Measurements from ENCODE around the gene FYB1.

FYB1 gene

DNA sequence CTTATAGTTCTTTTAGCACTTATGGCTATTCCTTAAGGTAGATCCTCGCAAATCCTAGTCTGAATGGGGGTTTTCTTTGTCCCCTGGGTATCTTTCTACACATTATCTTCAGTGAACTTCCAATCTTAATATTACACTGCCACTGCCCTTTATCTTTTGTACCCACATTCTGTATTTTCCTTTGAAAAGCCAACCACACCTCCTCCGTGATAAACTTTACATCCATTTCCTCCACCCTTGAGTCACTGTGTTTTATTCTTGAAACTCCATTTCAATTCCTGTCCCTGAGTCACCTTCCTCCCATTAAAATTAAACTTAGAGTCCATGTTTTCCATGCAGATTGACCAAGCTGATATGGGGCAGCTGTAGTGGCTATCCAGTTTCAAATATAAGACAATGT lies 102.0 kb downstream of the FYB1 start:
- DNase-seq: no peak

DNA sequence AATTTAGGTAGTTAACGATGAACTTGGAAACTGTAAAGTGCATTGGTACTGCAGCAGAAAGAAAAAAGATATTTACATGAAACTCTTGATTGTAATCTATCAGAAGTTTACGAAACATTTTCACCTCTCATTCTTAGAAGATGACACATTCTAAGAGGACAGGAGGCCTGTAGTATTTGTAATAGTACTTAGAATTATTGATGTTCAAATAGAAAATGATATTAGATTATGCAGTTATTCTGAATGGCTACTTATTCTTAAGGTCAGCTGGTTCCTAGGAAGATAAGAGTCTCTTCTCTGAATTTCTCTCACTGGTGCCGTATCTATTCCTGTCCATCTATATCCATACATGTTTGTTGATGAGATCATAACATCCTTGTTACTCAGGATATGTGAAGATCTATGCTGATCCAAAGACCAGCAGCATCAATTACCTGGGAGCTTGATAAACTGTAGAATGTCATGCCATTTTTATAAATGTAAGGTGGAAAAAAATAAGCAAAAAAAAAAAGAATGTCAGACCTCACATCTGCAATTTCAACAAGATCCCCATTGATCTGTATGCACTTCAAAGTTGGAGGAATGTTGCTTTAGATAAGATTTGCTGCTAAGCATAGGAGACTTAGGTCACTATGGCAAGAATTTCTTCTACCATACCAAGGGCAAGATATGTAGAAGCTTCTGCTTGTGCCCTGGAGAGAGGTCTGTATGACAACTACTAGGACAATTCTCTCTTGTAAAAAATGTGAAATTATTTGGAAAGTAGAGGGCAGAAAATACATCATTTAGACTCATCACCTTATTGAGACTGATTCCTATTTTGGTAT lies 102.8 kb downstream of the FYB1 start:
- no peak for DNase-seq

GRCh38 chr5:39115644-39116343 lies 103.6 kb downstream of the FYB1 start:
- DNase-seq: no peak

- DNase-seq: no peak
Observed at GRCh38 chr5:39114155-39114554, 105.2 kb downstream of the FYB1 start.

DNA sequence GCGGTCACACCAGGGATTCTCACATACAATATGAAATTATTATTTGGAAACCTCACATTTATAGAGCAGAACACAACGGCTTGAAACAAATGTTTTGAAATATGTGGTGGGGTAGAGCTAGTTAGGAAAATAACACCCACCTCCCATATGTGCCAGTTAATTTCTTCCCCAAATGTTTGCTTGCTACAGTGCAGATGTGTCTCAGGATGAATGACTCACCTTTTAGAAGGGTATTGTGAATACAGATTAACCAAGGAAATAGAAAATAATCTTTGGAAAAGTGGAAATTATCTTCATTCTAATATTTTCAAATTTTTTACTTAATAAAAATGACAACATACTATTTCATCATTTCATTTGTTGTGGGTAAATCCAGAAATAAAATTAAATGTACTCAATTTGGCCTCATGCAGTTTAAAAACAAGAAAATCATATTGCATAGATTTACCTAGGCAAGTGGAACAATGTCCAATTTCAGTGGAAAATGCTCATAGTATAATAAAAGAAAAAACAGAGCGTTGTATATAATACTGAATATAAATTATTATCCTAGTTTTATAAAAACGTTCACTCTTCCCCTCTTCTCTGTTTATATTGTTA lies 105.9 kb downstream of the FYB1 start:
- DNase-seq: no peak

DNA sequence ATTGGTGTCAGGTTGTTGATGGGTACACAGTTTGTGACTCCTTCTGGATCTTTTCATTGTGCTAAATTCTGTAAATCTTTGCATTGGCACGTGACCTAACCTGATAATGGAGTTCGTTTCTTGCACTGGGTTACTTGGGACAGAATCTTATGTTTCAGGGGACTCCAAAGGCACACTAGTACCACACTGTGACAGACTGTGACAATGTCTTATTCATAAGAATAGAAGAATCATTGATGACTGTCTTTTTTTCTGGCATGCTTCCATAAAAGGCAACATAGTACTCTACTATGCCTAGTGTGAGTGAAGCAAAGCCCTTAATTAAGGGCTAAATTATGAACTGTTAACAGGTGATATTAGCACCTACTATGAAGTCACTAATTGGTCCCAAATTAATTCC lies 109.8 kb downstream of the FYB1 start:
- no peak for DNase-seq

- DNase-seq: no peak
Observed at GRCh38 chr5:39108987-39109386, 110.4 kb downstream of the FYB1 start.

DNA sequence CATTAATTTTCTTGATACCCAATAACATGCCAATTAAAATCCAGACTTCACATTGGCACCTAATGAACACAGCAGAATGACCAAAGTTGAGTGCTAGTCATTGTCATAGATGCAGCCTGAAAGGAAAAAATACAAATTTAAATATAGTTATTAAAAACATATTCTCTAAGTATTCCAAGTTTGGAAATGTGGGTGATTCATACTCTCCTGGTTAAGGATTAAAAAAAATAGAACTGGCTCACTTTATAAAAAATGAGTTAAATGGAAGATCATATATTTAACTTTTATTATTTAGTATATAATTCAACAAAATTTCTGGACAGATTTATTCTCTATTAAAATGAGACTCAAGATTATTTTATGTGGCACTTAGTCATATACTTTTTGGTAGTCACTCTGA lies 112.0 kb downstream of the FYB1 start:
- no peak for DNase-seq

GRCh38 chr5:39106322-39106721 lies 113.0 kb downstream of the FYB1 start:
- DNase-seq: no peak

DNA sequence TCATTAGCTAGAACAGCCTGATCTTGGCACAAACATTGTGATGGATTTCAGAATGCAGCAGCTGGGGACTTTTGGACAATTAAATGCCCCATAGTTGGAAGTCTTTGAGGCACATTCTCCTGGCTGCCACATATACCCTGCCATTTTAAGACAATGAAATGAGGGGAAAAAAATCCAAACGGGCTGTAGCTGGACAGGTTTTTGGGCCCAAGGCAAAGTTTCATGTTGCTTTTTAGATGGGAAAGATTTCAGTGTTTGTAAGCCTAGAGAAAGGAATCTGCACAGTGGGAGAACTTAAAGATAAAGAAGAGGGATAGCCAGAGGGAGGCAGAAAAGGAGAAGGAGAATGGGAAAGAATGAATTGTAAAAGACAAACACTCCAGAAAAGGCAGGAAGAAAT lies 115.1 kb downstream of the FYB1 start:
- no peak for DNase-seq

DNA sequence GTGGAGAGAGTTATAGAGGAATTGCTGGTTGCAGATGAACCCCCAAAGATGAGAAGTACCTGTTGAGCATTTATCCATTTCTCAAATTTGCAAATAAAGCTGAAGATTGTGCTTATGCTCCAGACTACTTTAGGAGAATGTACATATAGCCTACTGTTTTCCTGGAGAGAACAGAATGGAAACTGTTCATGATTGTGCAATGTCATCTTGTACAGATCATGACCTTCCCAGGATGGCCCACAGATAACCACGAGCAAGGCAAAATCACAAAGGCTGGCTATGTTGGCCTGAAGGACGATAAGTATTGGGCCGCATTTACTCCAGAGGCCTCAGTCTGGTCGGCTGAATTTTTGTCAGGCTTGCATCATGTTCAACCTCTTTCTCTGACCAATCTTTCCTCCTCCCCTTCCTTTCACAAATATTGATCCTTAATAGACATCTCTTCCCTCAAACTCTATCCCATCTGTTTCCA lies 116.6 kb downstream of the FYB1 start:
- DNase-seq: no peak

DNA sequence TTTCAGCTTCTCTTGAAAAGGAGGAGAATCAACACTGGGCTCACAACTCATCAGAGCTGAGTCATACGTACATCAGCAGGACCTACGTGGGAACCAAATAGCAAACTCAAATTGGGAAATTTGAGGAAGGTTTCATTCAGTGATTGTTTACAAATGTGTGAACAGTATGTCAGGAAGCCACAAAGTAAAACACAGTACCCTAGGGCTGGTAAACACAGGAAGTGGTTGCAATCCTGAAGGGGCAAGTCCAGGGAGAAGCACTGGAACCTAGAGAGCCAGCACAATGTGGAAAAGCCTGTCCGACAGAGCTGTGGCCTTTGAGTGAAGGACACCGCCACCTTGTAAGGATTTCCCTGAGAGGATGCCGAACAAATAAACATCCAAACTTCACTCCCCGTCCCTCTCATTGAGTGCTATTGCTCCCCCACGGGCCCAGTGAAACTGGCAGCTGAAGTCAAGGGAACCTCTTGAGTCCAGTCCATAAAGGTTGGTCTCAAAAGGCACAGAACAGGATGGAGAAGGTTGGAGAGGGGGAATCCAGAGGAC lies 118.4 kb downstream of the FYB1 start:
- DNase-seq: no peak

GRCh38 chr5:39100301-39100850 lies 119.0 kb downstream of the FYB1 start:
- DNase-seq: no peak

DNA sequence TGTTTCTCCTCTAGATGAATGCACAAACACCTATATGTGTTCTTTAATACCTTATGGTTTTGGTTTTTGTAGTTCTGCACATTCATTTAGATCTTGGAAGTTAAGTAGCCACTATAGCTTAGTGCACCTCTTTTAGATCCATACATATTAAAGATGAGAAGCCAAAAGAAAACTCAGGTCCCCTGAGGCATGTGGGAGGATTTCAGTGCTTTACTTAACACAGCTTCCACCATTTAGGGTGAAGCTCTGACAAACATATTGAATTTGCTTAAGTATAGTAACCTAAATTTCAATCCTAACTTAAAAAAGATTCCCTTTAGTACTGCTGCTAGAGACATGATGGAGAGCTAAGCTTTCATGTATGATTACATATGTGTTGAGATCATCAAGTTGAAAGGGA lies 119.5 kb downstream of the FYB1 start:
- DNase-seq: no peak

DNA sequence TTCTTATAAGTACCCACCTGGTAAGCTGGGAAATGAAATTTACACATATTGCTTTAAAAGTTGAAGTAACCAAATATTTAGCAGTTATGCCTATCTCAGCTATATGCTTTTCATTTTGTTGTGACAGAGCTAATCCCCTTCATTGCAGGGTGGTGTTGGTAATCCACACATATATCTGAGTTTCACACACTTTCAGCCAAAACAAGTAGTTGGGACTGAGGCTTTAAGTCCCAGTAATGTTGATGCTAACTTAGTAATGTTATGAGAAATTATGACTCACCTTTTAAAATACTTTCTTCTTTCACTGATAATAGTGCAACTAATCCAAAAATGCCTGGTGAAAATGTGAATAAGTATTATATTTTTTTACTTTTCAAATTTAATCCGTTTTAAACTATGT lies 126.0 kb downstream of the FYB1 start:
- no peak for DNase-seq

DNA sequence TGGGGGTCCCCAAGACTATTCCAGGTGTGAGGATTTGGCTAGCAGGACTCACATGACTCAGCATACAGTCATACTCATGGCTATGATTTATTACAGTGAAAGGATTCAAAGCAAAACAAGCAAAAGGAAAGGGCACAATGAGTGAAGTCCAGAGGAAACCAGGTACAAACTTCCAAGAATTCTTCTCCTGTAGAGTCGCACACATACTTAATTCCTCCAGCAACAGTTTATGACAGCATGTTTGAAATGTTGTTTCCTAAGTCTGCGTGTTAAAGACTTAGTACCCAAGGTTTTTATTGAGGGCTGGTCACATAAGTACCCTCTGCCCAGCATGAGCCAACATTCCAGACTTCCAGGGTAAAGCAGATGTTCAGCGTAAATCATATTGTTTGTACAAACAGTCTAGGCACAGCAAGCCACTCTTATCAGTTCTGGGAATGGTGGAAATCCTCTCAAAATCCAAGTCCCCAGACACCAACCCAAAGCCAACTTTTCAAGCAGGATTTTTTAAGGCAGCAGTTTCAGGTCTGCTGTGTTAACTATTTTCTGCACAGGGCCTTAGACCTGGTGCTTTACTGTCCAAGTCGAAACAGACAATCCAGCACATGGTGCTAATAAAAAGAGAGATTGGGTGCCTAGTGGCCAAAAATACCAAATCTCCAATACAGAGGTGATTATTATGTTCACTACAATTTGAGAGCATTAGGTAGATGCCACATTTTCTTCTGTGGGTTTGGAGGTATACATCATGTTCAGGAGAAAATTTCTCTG lies 126.6 kb downstream of the FYB1 start:
- DNase-seq: no peak

DNA sequence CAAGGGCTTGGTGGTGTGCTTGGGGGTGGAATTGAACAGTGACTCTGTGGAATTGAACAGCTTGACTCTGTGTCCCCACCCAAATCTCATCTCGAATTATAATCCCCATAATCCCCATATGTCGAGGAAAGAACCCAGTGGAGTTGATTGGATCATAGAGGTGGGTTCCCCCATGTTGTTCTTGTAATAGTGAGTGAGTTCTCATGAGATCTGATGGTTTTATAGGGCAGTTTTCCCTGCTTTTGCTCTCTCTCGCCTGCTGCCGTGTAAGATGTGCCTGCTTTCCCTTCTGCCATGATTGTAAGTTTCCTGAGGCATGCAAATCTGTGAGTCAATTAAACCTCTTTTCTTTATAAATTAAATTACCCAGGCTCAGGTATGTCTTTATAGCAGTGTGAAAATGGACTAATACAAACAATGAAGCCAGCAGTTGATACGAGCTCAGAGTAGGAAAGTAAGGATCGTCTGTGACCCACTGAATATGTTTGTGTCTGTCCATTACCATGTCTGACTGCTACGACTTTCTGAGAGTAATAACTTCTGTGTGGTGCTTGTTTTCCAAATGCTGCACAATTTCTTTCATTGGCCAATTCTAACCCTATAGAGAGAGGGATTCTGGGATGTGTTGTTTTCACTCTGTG lies 127.3 kb downstream of the FYB1 start:
- no peak for DNase-seq

DNA sequence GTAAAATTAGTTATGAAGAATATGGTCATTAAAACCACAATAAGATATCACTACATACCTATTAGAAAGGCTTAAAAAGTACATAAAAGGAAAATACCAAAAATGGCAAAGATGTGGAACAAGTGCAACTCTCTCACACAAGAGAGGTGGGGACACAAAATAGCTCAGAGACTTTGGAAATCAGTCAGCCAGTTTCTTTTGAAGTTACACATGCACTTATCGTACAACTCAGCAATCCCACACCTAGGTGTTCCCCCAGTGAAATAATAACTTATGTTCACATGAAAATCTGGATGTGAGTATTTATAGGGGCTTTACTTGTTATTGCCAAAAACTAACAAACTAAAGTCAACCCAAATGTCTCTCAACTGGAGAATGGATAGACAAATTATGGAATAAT lies 135.4 kb downstream of the FYB1 start:
- DNase-seq: no peak

GRCh38 chr5:39082995-39083394 lies 136.4 kb downstream of the FYB1 start:
- DNase-seq: no peak

DNA sequence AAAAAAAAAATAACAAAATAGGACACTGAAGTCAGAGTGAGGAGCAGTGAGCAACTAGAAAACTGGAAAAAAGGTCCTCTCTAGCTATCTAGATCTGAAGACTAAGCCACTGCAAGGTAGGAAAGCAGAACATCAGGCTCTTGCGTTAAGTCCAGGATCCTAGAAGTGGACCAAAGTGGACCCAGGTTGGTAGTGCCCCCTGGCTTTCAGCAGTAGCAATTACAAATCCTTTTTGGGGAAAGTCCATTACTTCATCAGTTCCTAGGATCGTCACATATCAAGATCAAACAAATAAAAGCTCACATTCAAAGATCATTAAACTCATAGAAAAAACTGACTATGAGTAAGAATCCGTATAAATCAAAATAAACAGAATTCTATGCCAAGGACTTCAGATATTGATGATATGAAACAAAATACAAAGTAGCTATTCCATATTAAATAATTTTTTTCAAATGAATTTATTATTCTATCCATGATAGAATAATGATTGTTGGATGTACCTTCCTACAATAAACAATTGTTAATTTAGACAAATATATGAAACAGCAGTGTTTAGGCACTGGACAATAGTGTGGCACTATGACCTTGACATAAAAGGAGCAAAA lies 138.7 kb downstream of the FYB1 start:
- DNase-seq: peak; percentile 61 to 64

- no peak for DNase-seq
Observed at GRCh38 chr5:39080168-39080567, 139.2 kb downstream of the FYB1 start.

DNA sequence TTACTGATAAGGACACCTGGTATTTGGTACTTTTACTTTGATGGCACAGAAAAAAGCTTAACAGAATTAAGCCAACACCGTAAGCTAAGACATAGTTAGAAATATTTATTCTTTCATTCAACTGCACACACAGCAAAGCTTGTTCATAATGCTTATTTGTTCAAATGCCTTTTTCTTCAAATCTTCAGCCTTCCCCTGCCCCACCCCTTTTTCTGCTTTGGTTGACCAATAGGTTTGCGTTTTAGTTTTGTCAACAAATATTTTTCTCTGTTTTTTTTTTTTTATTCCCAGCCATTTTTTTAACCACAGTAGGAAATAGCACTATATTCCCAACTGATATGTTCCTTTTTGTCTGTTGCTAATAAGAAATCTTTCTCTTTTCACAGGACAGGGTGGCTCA lies 140.2 kb downstream of the FYB1 start:
- no peak for DNase-seq

All from CD4-positive, alpha-beta T cell treated with Interleukin-1 beta for 1 hour (primary cell).